A673 (cell line): ENCODE measurements around the gene SPESP1.

Experiments used
- EZH2 ChIP-seq: fragments of 200-600 bp; sonication (generic); IDR thresholded peaks from 2 replicates; pipeline ENCODE4 v1.6.1; 2017; ENCODE audit warnings: borderline replicate concordance, low read depth, mild to moderate bottlenecking, mixed read lengths, antibody characterized with exemption, low read length; ENCODE audit not compliant: poor library complexity, severe bottlenecking
- TF ChIP-seq, protein P1 (sequence below): fragments of 300-800, 200-600 bp; sonication (generic); conservative IDR thresholded peaks from 2 replicates; pipeline ENCODE4 v1.5.1; 2017; ENCODE audit warnings: low read depth, mild to moderate bottlenecking, antibody characterized with exemption, low read length, moderate library complexity, mixed read lengths

- TF ChIP-seq, protein P1, sequence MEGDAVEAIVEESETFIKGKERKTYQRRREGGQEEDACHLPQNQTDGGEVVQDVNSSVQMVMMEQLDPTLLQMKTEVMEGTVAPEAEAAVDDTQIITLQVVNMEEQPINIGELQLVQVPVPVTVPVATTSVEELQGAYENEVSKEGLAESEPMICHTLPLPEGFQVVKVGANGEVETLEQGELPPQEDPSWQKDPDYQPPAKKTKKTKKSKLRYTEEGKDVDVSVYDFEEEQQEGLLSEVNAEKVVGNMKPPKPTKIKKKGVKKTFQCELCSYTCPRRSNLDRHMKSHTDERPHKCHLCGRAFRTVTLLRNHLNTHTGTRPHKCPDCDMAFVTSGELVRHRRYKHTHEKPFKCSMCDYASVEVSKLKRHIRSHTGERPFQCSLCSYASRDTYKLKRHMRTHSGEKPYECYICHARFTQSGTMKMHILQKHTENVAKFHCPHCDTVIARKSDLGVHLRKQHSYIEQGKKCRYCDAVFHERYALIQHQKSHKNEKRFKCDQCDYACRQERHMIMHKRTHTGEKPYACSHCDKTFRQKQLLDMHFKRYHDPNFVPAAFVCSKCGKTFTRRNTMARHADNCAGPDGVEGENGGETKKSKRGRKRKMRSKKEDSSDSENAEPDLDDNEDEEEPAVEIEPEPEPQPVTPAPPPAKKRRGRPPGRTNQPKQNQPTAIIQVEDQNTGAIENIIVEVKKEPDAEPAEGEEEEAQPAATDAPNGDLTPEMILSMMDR: no peak
- TF ChIP-seq EZH2: no peak
Measured at GRCh38 chr15:68907396-68907923, 22.9 kb upstream of the SPESP1 start.
